ENCODE data around the gene MAPK8IP2.

MAPK8IP2 gene

GRCh38 chr22:50600538-50600937, at the start of gene MAPK8IP2:
Gene MAPK8IP2 (plus strand): TSS chr22:50600793. CDS start chr22:50600819, 26 bp downstream.
- DNase-seq (ENCODE audit: extremely low read depth in 1 of 2, low read depth in 1 of 2) = no peak

GRCh38 chr22:50551160-50551752, 49.3 kb upstream of the MAPK8IP2 start:
- DNase-seq (ENCODE audit: extremely low read depth in 1 of 2, low read depth in 1 of 2) = no peak

- DNase-seq (ENCODE audit: extremely low read depth in 1 of 2, low read depth in 1 of 2) = no peak
These were observed 47.3 kb upstream of the MAPK8IP2 start for GRCh38 chr22:50553310-50553709.

GRCh38 chr22:50556703-50557102, 43.9 kb upstream of the MAPK8IP2 start:
- DNase-seq (ENCODE audit: extremely low read depth in 1 of 2, low read depth in 1 of 2) = no peak

GRCh38 chr22:50560034-50560433, 40.6 kb upstream of the MAPK8IP2 start:
- DNase-seq (ENCODE audit: extremely low read depth in 1 of 2, low read depth in 1 of 2) = no peak

- no peak for DNase-seq (ENCODE audit: extremely low read depth in 1 of 2, low read depth in 1 of 2)
These were observed 38.9 kb upstream of the MAPK8IP2 start for GRCh38 chr22:50561401-50562358.

- DNase-seq (ENCODE audit: extremely low read depth in 1 of 2, low read depth in 1 of 2) = peak; percentile 90 to 97
These were observed 37.8 kb upstream of the MAPK8IP2 start, which contains the start of gene SYCE3 for GRCh38 chr22:50562523-50563412. Gene SYCE3 (minus strand): TSS chr22:50562919. CDS start chr22:50556405, 6,514 bp downstream.

GRCh38 chr22:50563413-50564160, 37.0 kb upstream of the MAPK8IP2 start:
- DNase-seq (ENCODE audit: extremely low read depth in 1 of 2, low read depth in 1 of 2) = no peak

- DNase-seq (ENCODE audit: extremely low read depth in 1 of 2, low read depth in 1 of 2) = no peak
These were observed 36.3 kb upstream of the MAPK8IP2 start for GRCh38 chr22:50564289-50564688.

GRCh38 chr22:50567721-50568252, 32.8 kb upstream of the MAPK8IP2 start:
- no peak for DNase-seq (ENCODE audit: extremely low read depth in 1 of 2, low read depth in 1 of 2)

GRCh38 chr22:50568626-50569025, 32.0 kb upstream of the MAPK8IP2 start:
- DNase-seq (ENCODE audit: extremely low read depth in 1 of 2, low read depth in 1 of 2) = no peak

GRCh38 chr22:50569041-50569459, 31.5 kb upstream of the MAPK8IP2 start:
- no peak for DNase-seq (ENCODE audit: extremely low read depth in 1 of 2, low read depth in 1 of 2)

- no peak for DNase-seq (ENCODE audit: extremely low read depth in 1 of 2, low read depth in 1 of 2)
These were observed 30.6 kb upstream of the MAPK8IP2 start for GRCh38 chr22:50569896-50570535.

- no peak for DNase-seq (ENCODE audit: extremely low read depth in 1 of 2, low read depth in 1 of 2)
These were observed 29.7 kb upstream of the MAPK8IP2 start for GRCh38 chr22:50570861-50571260.

- DNase-seq (ENCODE audit: extremely low read depth in 1 of 2, low read depth in 1 of 2) = no peak
These were observed 29.1 kb upstream of the MAPK8IP2 start for GRCh38 chr22:50571264-50572175.

- DNase-seq (ENCODE audit: extremely low read depth in 1 of 2, low read depth in 1 of 2) = no peak
These were observed 27.6 kb upstream of the MAPK8IP2 start for GRCh38 chr22:50572965-50573364.

GRCh38 chr22:50573491-50574382, 26.9 kb upstream of the MAPK8IP2 start:
- DNase-seq (ENCODE audit: extremely low read depth in 1 of 2, low read depth in 1 of 2) = no peak
